Measurements from ENCODE around the gene RNU6-1. TPM values are rescaled to one million over a fixed set of nuclear protein-coding genes. Genes with fewer than 3 reads are reported as not detected.

RNU6-1 gene
- total RNA-seq, 4 donors from 2014 or later = not detected

- TF ChIP-seq CTCF (IDR thresholded peaks at IDR 0.05; ENCODE audit: low read depth) = no peak
Observed at GRCh38 chr15:67832897-67833709, 6.7 kb downstream of the RNU6-1 start.

- no peak for TF ChIP-seq CTCF (IDR thresholded peaks at IDR 0.05; ENCODE audit: low read depth)
Observed at GRCh38 chr15:67832031-67832551, 7.8 kb downstream of the RNU6-1 start.

- no peak for TF ChIP-seq CTCF (IDR thresholded peaks at IDR 0.05; ENCODE audit: low read depth)
Observed at GRCh38 chr15:67831363-67831762, 8.5 kb downstream of the RNU6-1 start.

GRCh38 chr15:67829647-67830504, 10.0 kb downstream of the RNU6-1 start:
- TF ChIP-seq CTCF (IDR thresholded peaks at IDR 0.05; ENCODE audit: low read depth) = no peak

- no peak for TF ChIP-seq CTCF (IDR thresholded peaks at IDR 0.05; ENCODE audit: low read depth)
Observed at GRCh38 chr15:67828969-67829646, 10.7 kb downstream of the RNU6-1 start.

GRCh38 chr15:67828278-67828968, 11.4 kb downstream of the RNU6-1 start:
- no peak for TF ChIP-seq CTCF (IDR thresholded peaks at IDR 0.05; ENCODE audit: low read depth)
